Body of pancreas (tissue), 4 donors: ENCODE measurements around the gene ZNF638.

Source experiments
- CTCF ChIP-seq, 7 experiments: fragments of 450-650 bp in 4 of 7; fragments of 200-600 bp in 3 of 7; sonication (generic) in 3 of 7; IDR thresholded peaks; one replicate each; pipeline ENCODE4 v1.5.1; 2016 to 2019; ENCODE audit warnings: antibody characterized with exemption in 7 of 7
- POLR2A ChIP-seq, 3 donors: fragments of 450-650 bp; IDR thresholded peaks; one replicate each; pipeline ENCODE4 v1.6.1; 2016; ENCODE audit warnings: antibody characterized with exemption in 3 of 3, mild to moderate bottlenecking in 2 of 3

DNA sequence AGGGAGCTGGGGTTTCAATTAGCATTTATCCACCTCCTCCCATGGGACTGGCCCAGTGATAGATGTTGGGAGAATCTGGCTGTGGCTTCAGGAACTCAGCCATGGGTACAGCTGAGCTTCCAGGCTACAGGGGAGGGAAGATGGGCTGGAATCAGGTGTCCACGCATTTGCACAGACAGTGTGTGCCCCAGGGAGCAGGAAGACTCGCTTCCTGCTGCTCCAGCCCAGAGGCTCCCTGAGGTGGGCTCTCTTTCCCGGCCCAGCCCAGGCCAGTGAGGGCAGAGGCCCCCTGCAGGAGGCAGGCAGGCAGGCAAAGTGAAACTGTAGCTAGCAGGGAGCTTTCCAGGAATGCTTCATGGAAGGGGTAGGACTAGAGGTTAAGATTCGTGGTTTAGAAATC, 150.5 kb downstream of the ZNF638 start:
- TF ChIP-seq POLR2A (IDR thresholded peaks at IDR 0.05) (no peak), CTCF (IDR thresholded peaks at IDR 0.05) (no peak)
